Endothelial cell of umbilical vein (primary cell): ENCODE data around the gene HLA-F. TPM values are rescaled to one million over a fixed set of nuclear protein-coding genes. Genes with fewer than 3 reads are reported as not detected.

Source experiments
- BruUV-seq: library from RNA; stranded (reverse); fragments of 400-500 nt; replicated peaks from 2 replicates; lab custom pipeline; 2021; lab: Mats Ljungman, UMichigan
- CTCF ChIA-PET: fragments of 300-600, 350-600 bp; sonication (Branson Sonifier 250); formaldehyde crosslinking; loops from one replicate; lab custom pipeline; 2021; ENCODE audit warnings: antibody characterized with exemption, inconsistent platforms; lab: Charles Lee
- POLR2A ChIA-PET: fragments of 300-600, 350-600 bp; sonication (Branson Sonifier 250); formaldehyde crosslinking; loops from one replicate; lab custom pipeline; 2021; ENCODE audit warnings: antibody characterized with exemption, inconsistent platforms; lab: Charles Lee
- DNase-seq: peaks from one replicate; pipeline ENCODE4 v3.0.0-alpha.2; 2011; ENCODE audit warnings: low read depth, low spot score
- FAIRE-seq: peaks from 2 replicates; lab custom pipeline; 2011; peaks lifted over from hg19 to GRCh38; lab: Jason Lieb, UNC
- H2AFZ ChIP-seq: 2 replicates; pipeline ENCODE4 v1.6.0; 2012; ENCODE audit warnings: low read depth, low read length, control low read depth, inconsistent platforms
- H3K27ac ChIP-seq: 2 replicates; pipeline ENCODE4 v1.5.1; 2011; ENCODE audit warnings: low read depth, mild to moderate bottlenecking, control low read depth, low read length, moderate library complexity; ENCODE audit not compliant: insufficient read depth
- H3K27me3 ChIP-seq, 2 experiments: 2 replicates each; pipeline versions ENCODE4 v1.6.0 to v1.6.1; 2011; ENCODE audit warnings: low read length in 2 of 2, mixed read lengths in 1 of 2; ENCODE audit not compliant: control insufficient read depth in 2 of 2, insufficient read depth in 2 of 2
- H3K36me3 ChIP-seq, 2 experiments: 2 replicates in 1 of 2; 3 replicates in 1 of 2; pipeline ENCODE4 v1.5.1; 2011; ENCODE audit warnings: low read length in 2 of 2, mild to moderate bottlenecking in 1 of 2, moderate library complexity in 1 of 2; ENCODE audit not compliant: control insufficient read depth in 2 of 2, insufficient read depth in 2 of 2; ENCODE audit errors: extremely low read depth in 1 of 2
- H3K4me1 ChIP-seq: 3 replicates; pipeline ENCODE4 v1.5.1; 2011; ENCODE audit warnings: mild to moderate bottlenecking, low read length; ENCODE audit not compliant: control insufficient read depth, insufficient read depth; ENCODE audit errors: extremely low read depth
- H3K4me2 ChIP-seq: 2 replicates; pipeline ENCODE4 v1.6.1; 2011; ENCODE audit warnings: low read length, control low read depth, mixed read lengths; ENCODE audit not compliant: insufficient read depth
- H3K4me3 ChIP-seq, 3 experiments: fragments of 200-600 bp in 1 of 3; sonication (generic), shearing (Covaris generic) in 1 of 3; replicated peaks in 1 of 3; 2 replicates each; pipeline ENCODE4 v1.5.1; 2011 to 2016; ENCODE audit warnings: control low read depth in 3 of 3, low read length in 3 of 3, mild to moderate bottlenecking in 2 of 3, inconsistent platforms in 1 of 3, low read depth in 1 of 3, moderate library complexity in 1 of 3; ENCODE audit not compliant: insufficient read depth in 1 of 3
- H3K79me2 ChIP-seq: 2 replicates; pipeline ENCODE4 v1.6.0; 2012; ENCODE audit warnings: low read length, inconsistent platforms; ENCODE audit not compliant: control insufficient read depth, insufficient read depth
- H3K9ac ChIP-seq: replicated peaks from 2 replicates; pipeline ENCODE3; 2011; ENCODE audit warnings: low read length, control low read depth; ENCODE audit not compliant: insufficient read depth; ENCODE audit errors: extremely low read depth
- H3K9me1 ChIP-seq: replicated peaks from 3 replicates; pipeline ENCODE4 v1.6.0; 2011; ENCODE audit warnings: mild to moderate bottlenecking, low read length; ENCODE audit not compliant: control insufficient read depth, insufficient read depth; ENCODE audit errors: extremely low read depth
- H3K9me3 ChIP-seq: replicated peaks from 2 replicates; pipeline ENCODE4 v1.5.1; 2012; ENCODE audit warnings: low read length, inconsistent platforms; ENCODE audit not compliant: control insufficient read depth, insufficient read depth
- H4K20me1 ChIP-seq: replicated peaks from 2 replicates; pipeline ENCODE3; 2011; ENCODE audit warnings: mild to moderate bottlenecking, low read length; ENCODE audit not compliant: control insufficient read depth, insufficient read depth; ENCODE audit errors: extremely low read depth
- CTCF ChIP-seq, 2 donors: IDR thresholded peaks; 1 replicate in 1 of 2; 2 replicates in 1 of 2; pipeline ENCODE4 v1.5.1; 2011; ENCODE audit warnings: low read length in 2 of 2, mild to moderate bottlenecking in 2 of 2, moderate library complexity in 2 of 2, control low read depth in 1 of 2, inconsistent platforms in 1 of 2, low read depth in 1 of 2; ENCODE audit not compliant: insufficient read depth in 1 of 2; ENCODE audit errors: extremely low read depth in 1 of 2
- EZH2 ChIP-seq: IDR thresholded peaks from 2 replicates; pipeline ENCODE4 v1.6.1; 2012; ENCODE audit warnings: borderline replicate concordance, low read depth, mild to moderate bottlenecking, moderate library complexity, low read length, inconsistent platforms; ENCODE audit not compliant: severe bottlenecking
- FOS ChIP-seq: IDR thresholded peaks from 2 replicates; pipeline ENCODE4 v1.6.1; 2011; ENCODE audit warnings: mild to moderate bottlenecking, low read length, moderate library complexity, borderline replicate concordance; ENCODE audit not compliant: insufficient read depth
- GATA2 ChIP-seq: IDR thresholded peaks from 2 replicates; pipeline ENCODE4 v1.7.0; 2011; ENCODE audit warnings: low read depth, mild to moderate bottlenecking, moderate library complexity, mixed read lengths, low read length; ENCODE audit not compliant: insufficient read length, insufficient read depth
- JUN ChIP-seq: IDR thresholded peaks from 2 replicates; pipeline ENCODE4 v1.6.1; 2011; ENCODE audit warnings: borderline replicate concordance, low read depth; ENCODE audit not compliant: insufficient read length, insufficient read depth
- MAX ChIP-seq: IDR thresholded peaks from 2 replicates; pipeline ENCODE4 v1.6.1; 2011; ENCODE audit not compliant: insufficient read depth, insufficient read length
- MYC ChIP-seq: IDR thresholded peaks from one replicate; pipeline ENCODE4 v1.6.1; 2011; ENCODE audit warnings: mild to moderate bottlenecking, low read depth, low read length
- POLR2A ChIP-seq: IDR thresholded peaks from 2 replicates; pipeline ENCODE4 v1.6.1; 2012; ENCODE audit warnings: low read depth, mild to moderate bottlenecking, control low read depth, low read length
- POLR2AphosphoS5 ChIP-seq: IDR thresholded peaks from 2 replicates; pipeline ENCODE4 v1.6.1; 2012; ENCODE audit warnings: low read depth, mild to moderate bottlenecking, control low read depth, low read length, moderate library complexity; ENCODE audit not compliant: insufficient read depth
- dilution Hi-C: fragments of 300-500 bp; cut with MboI; formaldehyde crosslinking; loops from one replicate; pipeline ENCODE4 v1.15.0; 2019; ENCODE audit warnings: low sequenced_read_pairs; ENCODE audit not compliant: extremely low pct_ligation_motif_present
- intact Hi-C: fragments of 100-400 bp; cut with micrococcal nuclease; formaldehyde crosslinking; loops from one replicate; pipeline ENCODE4 v1.10.0; 2022
- polyA plus RNA-seq, 4 experiments: library from polyadenylated mRNA; depleted of rRNA in 3 of 4; stranded (reverse) in 3 of 4; unstranded in 1 of 4; fragments of >200 nt; gene quantifications; 2 replicates each; pipeline versions ENCODE4 v1.2.1 to v1.2.3, GENCODE V29; 2011 to 2012; ENCODE audit warnings: missing spikeins in 1 of 4
- total RNA-seq: library from RNA; stranded (reverse); gene quantifications from 2 replicates; pipeline ENCODE4 v1.2.3, GENCODE V29; 2021

The HLA-F gene
- total and polyA plus RNA-seq, 2 donors (not counting 3 experiments of a cell fraction or from before 2014, with no cell fraction given), result 1.5 to 1.6 TPM

- no peak for FAIRE-seq
- no peaks in the 10 kb centered on the region for H3K79me2 ChIP-seq
- TF ChIP-seq CTCF (IDR thresholded peaks at IDR 0.05; ENCODE audit: extremely low read depth in 1 of 2, insufficient read depth in 1 of 2, low read depth in 1 of 2, low read length in 2 of 2) (no peak), MAX (no peak), FOS (no peak), JUN (no peak), EZH2 (no peak), POLR2AphosphoS5 (no peak), POLR2A (no peak), GATA2 (no peak), MYC (no peak)
- H2AFZ ChIP-seq, result no peak overlapping the region
- H3K36me3 ChIP-seq, result no peaks in the 10 kb centered on the region
- H3K27me3 ChIP-seq, result peaks cover 3 to 6% of the 10 kb centered on the region in 2 experiments
- intact Hi-C loops, result loop anchor here (2.0 kb wide), 1 partner anchor 13 kb away; no protein-coding TSS in a partner anchor
- H3K27ac ChIP-seq, result no peak overlapping the region
- no peak overlapping the region for H3K4me3 ChIP-seq
- H3K4me1 ChIP-seq, result peaks cover 29% of the 10 kb centered on the region
- POLR2A ChIA-PET, result no interaction called here
- no peak overlapping the region for H3K4me2 ChIP-seq
- H4K20me1 ChIP-seq, result no peaks in the 10 kb centered on the region
- no peaks in the 10 kb centered on the region for H3K9me3 ChIP-seq
- DNase-seq, result no peak
- H3K9ac ChIP-seq, result no peak overlapping the region
- no TSS peak for BruUV-seq
- CTCF ChIA-PET, result interaction anchor here (1.1 to 2.2 kb wide), 2 partner anchors 10 to 30 kb away, joined by 3 to 16 read pairs; no protein-coding TSS in a partner anchor
- H3K9me1 ChIP-seq, result no peaks in the 10 kb centered on the region
- dilution Hi-C loops, result no loop called here
These were observed 38.8 kb downstream of the HLA-F start for GRCh38 chr6:29762051-29762450.
